Measurements from ENCODE around the gene REP15. TPM values are rescaled to one million over a fixed set of nuclear protein-coding genes. Genes with fewer than 3 reads are reported as not detected.

The REP15 gene
- total and polyA plus RNA-seq, 2 of the 4 experiments (the other 2 are of a cell fraction), result 0.48 to 2.2 TPM

GRCh38 chr12:27707216-27707615, 11.0 kb downstream of the REP15 start:
- no peak for TF ChIP-seq RAD21 (IDR thresholded peaks at IDR 0.05; ENCODE audit: low read length)
- TF ChIP-seq MAFK (IDR thresholded peaks at IDR 0.05; ENCODE audit: low read depth, low read length), result no peak
- TF ChIP-seq POLR2A (IDR thresholded peaks at IDR 0.05; ENCODE audit: low read depth, low read length), result no peak
- no peak for TF ChIP-seq CTCF (conservative IDR thresholded peaks at IDR 0.05; ENCODE audit: low read depth, low read length)
- no peak for TF ChIP-seq SMC3 (IDR thresholded peaks at IDR 0.05; ENCODE audit: low read depth, low read length)
- POLR2A ChIA-PET (ENCODE audit: unreplicated experiment), result no interaction called here
- H2BK15ac ChIP-seq (ENCODE audit: low read depth, low read length), result no peak overlapping the region
- no peak for DNase-seq
- H2BK120ac ChIP-seq (ENCODE audit: low read depth, low read length), result no peak overlapping the region
- H2AFZ ChIP-seq (replicated peaks; ENCODE audit: low read length, poor library complexity), result no peak overlapping the region
- H3K9me3 ChIP-seq (ENCODE audit: control insufficient read depth, insufficient read depth, low read length), result no peaks in the 10 kb centered on the region
- no peak overlapping the region for H4K8ac ChIP-seq (ENCODE audit: low read depth in 2 of 2, low read length in 2 of 2)
- no peak overlapping the region for H2BK20ac ChIP-seq (ENCODE audit: low read depth, low read length)
- H4K20me1 ChIP-seq (ENCODE audit: insufficient read depth, low read length), result peaks cover 4% of the 10 kb centered on the region; the same call in 1 of the 2 replicates
- H3K4me3 ChIP-seq (ENCODE audit: insufficient read depth, low read depth, low read length), result no peak overlapping the region
- H2AK9ac ChIP-seq (replicated peaks; ENCODE audit: low read depth, low read length, poor library complexity), result no peak overlapping the region
- H3K27ac ChIP-seq (ENCODE audit: insufficient read depth, low read length), result no peak overlapping the region
- H3K14ac ChIP-seq (replicated peaks; ENCODE audit: low read depth, low read length), result no peak overlapping the region
- H3K4me2 ChIP-seq (ENCODE audit: low read depth, low read length), result no peak overlapping the region
- peaks cover 2% of the 10 kb centered on the region; the same call in 1 of the 2 replicates for H3K4me1 ChIP-seq (ENCODE audit: control insufficient read depth, insufficient read depth, low read length)
- in situ Hi-C loops (cut with MboI; ENCODE audit: low sequenced_read_pairs) (no loop called here), intact Hi-C loops (cut with micrococcal nuclease) (no loop called here), dilution Hi-C loops (cut with HindIII; ENCODE audit: low sequenced_read_pairs, unreplicated experiment) (no loop called here)
- no TSS peak for BruUV-seq (replicated peaks)
- no CpG with 5 or more reads among the region's 2 CpGs for WGBS, 2 experiments (ENCODE audit: extremely low coverage in 2 of 2, insufficient read length in 1 of 2)
- peaks cover 9 to 14% of the 10 kb centered on the region in 2 experiments for H3K79me1 ChIP-seq (ENCODE audit: low read depth in 1 of 2, low read length in 2 of 2)
- no peak overlapping the region for H2AK5ac ChIP-seq (ENCODE audit: low read depth, low read length)
- H3K9ac ChIP-seq (ENCODE audit: low read depth, low read length), result no peak overlapping the region
- no peak overlapping the region for H3K23ac ChIP-seq (ENCODE audit: low read depth, low read length)
- peaks cover 3% of the 10 kb centered on the region; the same call in 1 of the 2 replicates for H3K9me1 ChIP-seq (ENCODE audit: insufficient read depth, low read length)
- ATAC-seq (ENCODE audit: low read depth), result no peak
- no peak overlapping the region for H2BK5ac ChIP-seq (ENCODE audit: low read depth, low read length, poor library complexity, severe bottlenecking)
- no peak overlapping the region for H4K91ac ChIP-seq (ENCODE audit: insufficient read depth, low read depth, low read length)
- no peak overlapping the region for H3K18ac ChIP-seq (ENCODE audit: low read depth, low read length)
- H3K36me3 ChIP-seq (ENCODE audit: control insufficient read depth, insufficient read depth, low read length), result no peaks in the 10 kb centered on the region
- CTCF ChIA-PET, result no interaction called here
- no peak overlapping the region for H3K4ac ChIP-seq (ENCODE audit: low read depth, low read length)
- no peaks in the 10 kb centered on the region for H3K27me3 ChIP-seq (ENCODE audit: control insufficient read depth, insufficient read depth, low read length)
- no peak overlapping the region for H3K56ac ChIP-seq (ENCODE audit: extremely low read depth, insufficient read depth, low read length)
- H4K5ac ChIP-seq (ENCODE audit: low read depth, low read length), result no peak overlapping the region

Data from IMR-90 (cell line).